HepG2 (cell line): Measurements from ENCODE around the gene FBXO48. TPM values are rescaled to one million over a fixed set of nuclear protein-coding genes. Genes with fewer than 3 reads are reported as not detected.

ENCODE experiments used
- ATAC-seq: fragments of 200-7000 bp; cut with Tn5 transposase; 3 replicates; pipeline ENCODE4 v1.9.1; 2020; ENCODE audit warnings: mild to moderate bottlenecking, moderate library complexity
- BruUV-seq: library from RNA; stranded (reverse); fragments of 400-500 nt; replicated peaks from 2 replicates; lab custom pipeline; 2021; lab: Mats Ljungman, UMichigan
- CTCF ChIA-PET: fragments of 300-600 bp; formaldehyde crosslinking; extraction: SDS; loops from one replicate; lab custom pipeline; 2021; ENCODE audit warnings: low total read pairs, inconsistent platforms, low intra/inter-chr PET ratio; lab: Yijun Ruan, JAX
- POLR2A ChIA-PET: fragments of 350-600 bp; sonication (Branson Sonifier 250); formaldehyde crosslinking; loops from one replicate; lab custom pipeline; 2020; ENCODE audit warnings: antibody characterized with exemption, inconsistent platforms; lab: Yijun Ruan, JAX
- DNase-seq: peaks from one replicate; pipeline ENCODE4 v3.0.0-alpha.2; 2015; ENCODE audit warnings: low spot score
- FAIRE-seq: peaks from 3 replicates; lab custom pipeline; 2011; peaks lifted over from hg19 to GRCh38; lab: Jason Lieb, UNC
- H2AFZ ChIP-seq: one replicate; pipeline ENCODE4 v1.6.1; 2011; ENCODE audit warnings: low read length, inconsistent platforms
- H3K27ac ChIP-seq: fragments of 300-600 bp; 3 replicates; pipeline ENCODE4 v1.8.0; 2011; ENCODE audit warnings: mixed run types, mild to moderate bottlenecking, mixed read lengths, low read length, inconsistent platforms; ENCODE audit not compliant: insufficient read depth; ENCODE audit errors: extremely low read length
- H3K27me3 ChIP-seq, 2 experiments: fragments of 200-600 bp in 1 of 2; 2 replicates in 1 of 2; 3 replicates in 1 of 2; pipeline versions ENCODE4 v1.6.0 to v1.8.0; 2011; ENCODE audit warnings: low read length in 2 of 2, mild to moderate bottlenecking in 2 of 2, moderate library complexity in 2 of 2, inconsistent platforms in 1 of 2; ENCODE audit not compliant: insufficient read depth in 2 of 2, control insufficient read depth in 1 of 2
- H3K36me3 ChIP-seq, 2 experiments: fragments of 200-600 bp in 1 of 2; replicated peaks in 1 of 2; 2 replicates in 1 of 2; 3 replicates in 1 of 2; pipeline versions ENCODE4 v1.5.1 to v1.8.0; 2011; ENCODE audit warnings: low read length in 2 of 2, inconsistent platforms in 1 of 2; ENCODE audit not compliant: insufficient read depth in 2 of 2, control insufficient read depth in 1 of 2
- H3K4me1 ChIP-seq: 2 replicates; pipeline ENCODE4 v1.5.1; 2012; ENCODE audit warnings: low read length, inconsistent platforms; ENCODE audit not compliant: insufficient read depth
- H3K4me2 ChIP-seq: 2 replicates; pipeline ENCODE4 v1.6.0; 2011; ENCODE audit warnings: low read depth, low read length, inconsistent platforms
- H3K4me3 ChIP-seq, 3 experiments: fragments of 200-600 bp in 1 of 3; sonication (generic), shearing (Covaris generic) in 1 of 3; replicated peaks in 1 of 3; 2 replicates each; pipeline ENCODE4 v1.5.1; 2011 to 2016; ENCODE audit warnings: low read length in 3 of 3, inconsistent platforms in 2 of 3, low read depth in 2 of 3, mild to moderate bottlenecking in 2 of 3, control low read depth in 1 of 3, mixed read lengths in 1 of 3; ENCODE audit not compliant: insufficient read depth in 1 of 3
- H3K79me2 ChIP-seq: one replicate; pipeline ENCODE4 v1.6.1; 2011; ENCODE audit warnings: low read length, inconsistent platforms; ENCODE audit not compliant: insufficient read depth
- H3K9ac ChIP-seq: 2 replicates; pipeline ENCODE4 v1.6.0; 2011; ENCODE audit warnings: mild to moderate bottlenecking, low read depth, low read length, inconsistent platforms; ENCODE audit not compliant: insufficient read depth
- H3K9me3 ChIP-seq: 2 replicates; pipeline ENCODE4 v1.5.1; 2012; ENCODE audit warnings: mild to moderate bottlenecking, low read length
- H4K20me1 ChIP-seq: 2 replicates; pipeline ENCODE4 v1.6.0; 2011; ENCODE audit warnings: inconsistent platforms, mild to moderate bottlenecking, low read length, moderate library complexity; ENCODE audit not compliant: insufficient read depth
- CEBPB ChIP-seq: IDR thresholded peaks from 2 replicates; pipeline ENCODE4 v1.6.1; 2011; ENCODE audit warnings: low read depth, low read length, improper control_type of control experiment, borderline replicate concordance
- ELF3 ChIP-seq: IDR thresholded peaks from 2 replicates; pipeline ENCODE4 v1.6.1; 2016; ENCODE audit warnings: missing genetic modification reagents, missing compliant biosample characterization
- RFXANK ChIP-seq: IDR thresholded peaks from 2 replicates; pipeline ENCODE4 v1.6.1; 2016
- YY1 ChIP-seq: IDR thresholded peaks from 2 replicates; pipeline ENCODE4 v1.6.1; 2011; ENCODE audit warnings: low read length, low read depth, moderate library complexity, mild to moderate bottlenecking; ENCODE audit not compliant: insufficient read depth, insufficient replicate concordance
- ZNF432 ChIP-seq: sonication (generic); formaldehyde crosslinking; IDR thresholded peaks from 2 replicates; pipeline ENCODE4 v1.5.0; 2020; ENCODE audit warnings: missing genetic modification reagents, mild to moderate bottlenecking, borderline replicate concordance
- WGBS: methylation state at CpG from one replicate; pipeline ENCODE4 v1.1.6; 2017; ENCODE audit warnings: low lambda C conversion rate; 5-methylcytosine and 5-hydroxymethylcytosine counted together
- in situ Hi-C: cut with HindIII; loops from 2 replicates; pipeline ENCODE4 v1.10.0; 2017; ENCODE audit warnings: low pct_unique_long_range_greater_than_20kb; ENCODE audit not compliant: extremely low pct_ligation_motif_present
- intact Hi-C: fragments of 100-400 bp; cut with micrococcal nuclease; formaldehyde crosslinking; loops from one replicate; pipeline ENCODE4 v1.10.0; 2022; ENCODE audit not compliant: unreplicated experiment
- polyA plus RNA-seq, 8 experiments: library from polyadenylated mRNA; depleted of rRNA in 3 of 8; stranded (reverse) in 7 of 8; unstranded in 1 of 8; fragments of >200 nt; fragmentation: Illumina TruSeq in 4 of 8; extraction: Trizol in 4 of 8; gene quantifications; 2 replicates each; pipeline versions ENCODE4 v1.2.1 to v1.2.3, GENCODE V29; 2011 to 2016; ENCODE audit warnings: low read depth in 4 of 8, missing spikeins in 1 of 8, mixed read lengths in 1 of 8; ENCODE audit not compliant: insufficient read depth in 1 of 8
- total RNA-seq, 5 experiments: library from RNA; depleted of rRNA; stranded (reverse); fragments of >200 nt; fragmentation: Illumina TruSeq; extraction: Trizol; gene quantifications; 2 replicates each; pipeline ENCODE4 v1.2.3, GENCODE V29; 2016; ENCODE audit warnings: low read depth in 1 of 5
- TF ChIP-seq, protein P1 (sequence below): IDR thresholded peaks from 2 replicates; pipeline ENCODE4 v1.6.1; 2016; ENCODE audit warnings: low read depth, missing genetic modification reagents, missing compliant biosample characterization
- TF ChIP-seq, protein P2 (sequence below): sonication (generic); formaldehyde crosslinking; IDR thresholded peaks from 2 replicates; pipeline ENCODE4 v1.4.0; 2020; ENCODE audit warnings: missing genetic modification reagents, mild to moderate bottlenecking, borderline replicate concordance

The FBXO48 gene
- total and polyA plus RNA-seq, 2 of the 13 experiments (the other 11 are each of a cell fraction or from before 2014, with no cell fraction given), result 0.42 to 1.1 TPM

DNA sequence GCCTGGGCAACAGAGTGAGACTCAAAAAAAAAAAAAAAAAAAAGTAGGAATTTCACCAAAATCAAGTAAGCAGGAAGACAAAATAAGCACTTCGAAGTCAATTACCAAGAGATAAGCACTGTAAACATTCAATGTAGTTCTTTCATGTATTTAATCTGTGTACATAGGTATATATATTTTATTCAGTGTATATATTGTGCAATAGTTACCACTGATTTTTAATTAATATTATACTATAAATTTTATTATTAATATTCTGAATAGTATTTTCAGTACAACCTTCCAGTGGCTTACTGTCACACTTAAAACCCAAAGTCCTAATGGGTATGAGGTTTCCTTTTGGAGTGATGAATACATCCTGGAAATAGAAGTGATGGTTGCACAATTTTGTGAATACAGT lies 9.4 kb upstream of the FBXO48 start:
- in situ Hi-C loops, result no loop called here
- 92% methylated on average over 1 of the region's 1 CpG for WGBS
- CTCF ChIA-PET, result no interaction called here

DNA sequence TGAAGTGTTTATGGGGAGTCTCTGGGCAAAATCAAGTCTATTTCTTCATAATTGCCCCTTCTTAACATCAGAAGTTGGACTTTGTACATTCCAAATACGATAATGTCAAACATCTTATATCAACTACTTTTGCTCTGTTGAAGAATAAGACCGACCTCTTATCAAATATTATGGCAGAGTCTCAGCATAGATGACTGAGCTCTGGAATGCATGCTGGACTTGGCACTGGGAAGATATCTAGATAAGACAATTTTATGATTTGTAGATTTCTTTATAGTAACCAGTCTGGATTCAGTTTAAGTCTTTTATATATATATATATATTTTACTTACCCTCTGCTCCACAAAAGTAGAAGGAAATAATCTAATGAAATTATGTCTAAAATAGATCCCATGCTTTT lies 8.5 kb upstream of the FBXO48 start:
- intact Hi-C loops, result no loop called here
- Histone ChIP-seq H3K4me3 (no peak overlapping the region), H3K4me1 (no peaks in the 10 kb centered on the region), H4K20me1 (no peaks in the 10 kb centered on the region), H3K79me2 (no peaks in the 10 kb centered on the region), H3K27me3 (no peaks in the 10 kb centered on the region), H3K9ac (no peak overlapping the region), H3K9me3 (no peaks in the 10 kb centered on the region), H3K27ac (no peak overlapping the region), H3K4me2 (no peak overlapping the region), H3K36me3 (no peaks in the 10 kb centered on the region), H2AFZ (no peak overlapping the region)
- in situ Hi-C loops, result no loop called here
- ChIA-PET POLR2A (no interaction called here), CTCF (no interaction called here)
- 54% methylated on average over 2 of the region's 2 CpGs for WGBS
- no peak for FAIRE-seq
- ATAC-seq, result no peak
- DNase-seq, result no peak
- no TSS peak for BruUV-seq
- TF ChIP-seq RFXANK (CRISPR knock-in tag) (no peak), ZNF432 (CRISPR knock-in tag) (no peak), ELF3 (CRISPR knock-in tag) (no peak), YY1 (no peak)
- TF ChIP-seq, protein P1, sequence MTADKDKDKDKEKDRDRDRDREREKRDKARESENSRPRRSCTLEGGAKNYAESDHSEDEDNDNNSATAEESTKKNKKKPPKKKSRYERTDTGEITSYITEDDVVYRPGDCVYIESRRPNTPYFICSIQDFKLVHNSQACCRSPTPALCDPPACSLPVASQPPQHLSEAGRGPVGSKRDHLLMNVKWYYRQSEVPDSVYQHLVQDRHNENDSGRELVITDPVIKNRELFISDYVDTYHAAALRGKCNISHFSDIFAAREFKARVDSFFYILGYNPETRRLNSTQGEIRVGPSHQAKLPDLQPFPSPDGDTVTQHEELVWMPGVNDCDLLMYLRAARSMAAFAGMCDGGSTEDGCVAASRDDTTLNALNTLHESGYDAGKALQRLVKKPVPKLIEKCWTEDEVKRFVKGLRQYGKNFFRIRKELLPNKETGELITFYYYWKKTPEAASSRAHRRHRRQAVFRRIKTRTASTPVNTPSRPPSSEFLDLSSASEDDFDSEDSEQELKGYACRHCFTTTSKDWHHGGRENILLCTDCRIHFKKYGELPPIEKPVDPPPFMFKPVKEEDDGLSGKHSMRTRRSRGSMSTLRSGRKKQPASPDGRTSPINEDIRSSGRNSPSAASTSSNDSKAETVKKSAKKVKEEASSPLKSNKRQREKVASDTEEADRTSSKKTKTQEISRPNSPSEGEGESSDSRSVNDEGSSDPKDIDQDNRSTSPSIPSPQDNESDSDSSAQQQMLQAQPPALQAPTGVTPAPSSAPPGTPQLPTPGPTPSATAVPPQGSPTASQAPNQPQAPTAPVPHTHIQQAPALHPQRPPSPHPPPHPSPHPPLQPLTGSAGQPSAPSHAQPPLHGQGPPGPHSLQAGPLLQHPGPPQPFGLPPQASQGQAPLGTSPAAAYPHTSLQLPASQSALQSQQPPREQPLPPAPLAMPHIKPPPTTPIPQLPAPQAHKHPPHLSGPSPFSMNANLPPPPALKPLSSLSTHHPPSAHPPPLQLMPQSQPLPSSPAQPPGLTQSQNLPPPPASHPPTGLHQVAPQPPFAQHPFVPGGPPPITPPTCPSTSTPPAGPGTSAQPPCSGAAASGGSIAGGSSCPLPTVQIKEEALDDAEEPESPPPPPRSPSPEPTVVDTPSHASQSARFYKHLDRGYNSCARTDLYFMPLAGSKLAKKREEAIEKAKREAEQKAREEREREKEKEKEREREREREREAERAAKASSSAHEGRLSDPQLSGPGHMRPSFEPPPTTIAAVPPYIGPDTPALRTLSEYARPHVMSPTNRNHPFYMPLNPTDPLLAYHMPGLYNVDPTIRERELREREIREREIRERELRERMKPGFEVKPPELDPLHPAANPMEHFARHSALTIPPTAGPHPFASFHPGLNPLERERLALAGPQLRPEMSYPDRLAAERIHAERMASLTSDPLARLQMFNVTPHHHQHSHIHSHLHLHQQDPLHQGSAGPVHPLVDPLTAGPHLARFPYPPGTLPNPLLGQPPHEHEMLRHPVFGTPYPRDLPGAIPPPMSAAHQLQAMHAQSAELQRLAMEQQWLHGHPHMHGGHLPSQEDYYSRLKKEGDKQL (CRISPR knock-in tag), result no peak

More for the DNA sequence above, 9.4 kb upstream of the FBXO48 start:
- H3K36me3 ChIP-seq, result no peaks in the 10 kb centered on the region
- H3K27me3 ChIP-seq, result no peaks in the 10 kb centered on the region
- no peaks in the 10 kb centered on the region for H4K20me1 ChIP-seq
- intact Hi-C loops, result no loop called here
- no peak overlapping the region for H3K27ac ChIP-seq
- BruUV-seq, result no TSS peak
- H3K79me2 ChIP-seq, result no peaks in the 10 kb centered on the region
- 0 out of 2 replicates have a peak, but pooled peaks have one; percentile 0 for TF ChIP-seq CEBPB
- TF ChIP-seq, protein P2, sequence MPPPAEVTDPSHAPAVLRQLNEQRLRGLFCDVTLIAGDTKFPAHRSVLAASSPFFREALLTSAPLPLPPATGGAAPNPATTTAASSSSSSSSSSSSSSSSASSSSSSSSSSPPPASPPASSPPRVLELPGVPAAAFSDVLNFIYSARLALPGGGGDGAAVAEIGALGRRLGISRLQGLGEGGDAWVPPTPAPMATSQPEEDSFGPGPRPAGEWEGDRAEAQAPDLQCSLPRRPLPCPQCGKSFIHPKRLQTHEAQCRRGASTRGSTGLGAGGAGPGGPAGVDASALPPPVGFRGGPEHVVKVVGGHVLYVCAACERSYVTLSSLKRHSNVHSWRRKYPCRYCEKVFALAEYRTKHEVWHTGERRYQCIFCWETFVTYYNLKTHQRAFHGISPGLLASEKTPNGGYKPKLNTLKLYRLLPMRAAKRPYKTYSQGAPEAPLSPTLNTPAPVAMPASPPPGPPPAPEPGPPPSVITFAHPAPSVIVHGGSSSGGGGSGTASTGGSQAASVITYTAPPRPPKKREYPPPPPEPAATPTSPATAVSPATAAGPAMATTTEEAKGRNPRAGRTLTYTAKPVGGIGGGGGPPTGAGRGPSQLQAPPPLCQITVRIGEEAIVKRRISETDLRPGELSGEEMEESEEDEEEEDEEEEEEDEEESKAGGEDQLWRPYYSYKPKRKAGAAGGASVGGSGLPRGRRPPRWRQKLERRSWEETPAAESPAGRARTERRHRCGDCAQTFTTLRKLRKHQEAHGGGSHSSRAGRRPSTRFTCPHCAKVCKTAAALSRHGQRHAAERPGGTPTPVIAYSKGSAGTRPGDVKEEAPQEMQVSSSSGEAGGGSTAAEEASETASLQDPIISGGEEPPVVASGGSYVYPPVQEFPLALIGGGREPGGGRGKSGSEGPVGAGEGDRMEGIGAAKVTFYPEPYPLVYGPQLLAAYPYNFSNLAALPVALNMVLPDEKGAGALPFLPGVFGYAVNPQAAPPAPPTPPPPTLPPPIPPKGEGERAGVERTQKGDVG (CRISPR knock-in tag), result no peak
- no peak overlapping the region for H3K4me3 ChIP-seq
- no peak overlapping the region for H3K4me2 ChIP-seq
- no peak for DNase-seq
- no peak for ATAC-seq
- no peak for FAIRE-seq
- no peak overlapping the region for H3K9ac ChIP-seq
- POLR2A ChIA-PET, result no interaction called here
- no peaks in the 10 kb centered on the region for H3K9me3 ChIP-seq
- H3K4me1 ChIP-seq, result no peaks in the 10 kb centered on the region
- H2AFZ ChIP-seq, result no peak overlapping the region
